NK-92 treated with Interleukin-12 subunit alpha and Interleukin-12 subunit beta, amount 100 ng/mL, for 24 hours (cell line): ENCODE results near the gene TRIM14.
"Not testable (repeated sequence)": the region's sequence is repeated elsewhere in the genome, so short reads cannot be mapped to it uniquely, and the experiment has no call there.

ENCODE experiments used
- DNase-seq: peaks from one replicate; lab custom pipeline; 2025; lab: John Stamatoyannopoulos, UW

TRIM14 gene

GRCh38 chr9:98105006-98105405 lies 14.0 kb downstream of the TRIM14 start:
- no peak for DNase-seq

GRCh38 chr9:98104445-98104881 lies 14.6 kb downstream of the TRIM14 start:
- DNase-seq: no peak

- DNase-seq: peak; percentile 85
Observed at GRCh38 chr9:98101868-98102273, 17.2 kb downstream of the TRIM14 start.

- no peak for DNase-seq
Observed at GRCh38 chr9:98101416-98101815, 17.6 kb downstream of the TRIM14 start.

- no peak for DNase-seq
Observed at GRCh38 chr9:98100456-98100855, 18.6 kb downstream of the TRIM14 start.

- no peak for DNase-seq
Observed at GRCh38 chr9:98099898-98100297, 19.1 kb downstream of the TRIM14 start.

- DNase-seq: no peak
Observed at GRCh38 chr9:98099346-98099745, 19.7 kb downstream of the TRIM14 start.

GRCh38 chr9:98097836-98098235 lies 21.2 kb downstream of the TRIM14 start:
- no peak for DNase-seq

- DNase-seq: no peak
Observed at GRCh38 chr9:98096091-98096490, 22.9 kb downstream of the TRIM14 start.

GRCh38 chr9:98095401-98095800 lies 23.6 kb downstream of the TRIM14 start:
- DNase-seq: no peak

GRCh38 chr9:98094851-98095250 lies 24.2 kb downstream of the TRIM14 start:
- no peak for DNase-seq

- no peak for DNase-seq
Observed at GRCh38 chr9:98094316-98094715, 24.7 kb downstream of the TRIM14 start.

- no peak for DNase-seq
Observed at GRCh38 chr9:98092613-98092931, 26.4 kb downstream of the TRIM14 start.

GRCh38 chr9:98091735-98092612 lies 27.0 kb downstream of the TRIM14 start:
- no peak for DNase-seq

- DNase-seq: not testable (repeated sequence)
Observed at GRCh38 chr9:98090674-98091073, 28.3 kb downstream of the TRIM14 start.

- no peak for DNase-seq
Observed at GRCh38 chr9:98087420-98088354, 31.3 kb downstream of the TRIM14 start.

GRCh38 chr9:98086461-98086860 lies 32.6 kb downstream of the TRIM14 start:
- DNase-seq: no peak

GRCh38 chr9:98085944-98086343 lies 33.1 kb downstream of the TRIM14 start:
- no peak for DNase-seq

- DNase-seq: no peak
Observed at GRCh38 chr9:98085058-98085457, 34.0 kb downstream of the TRIM14 start.

GRCh38 chr9:98084396-98084795 lies 34.6 kb downstream of the TRIM14 start:
- DNase-seq: no peak

- DNase-seq: no peak
Observed at GRCh38 chr9:98083566-98084183, 35.3 kb downstream of the TRIM14 start.

GRCh38 chr9:98083061-98083501 lies 35.9 kb downstream of the TRIM14 start:
- no peak for DNase-seq
